Ishikawa (cell line): ENCODE results near the gene HOXC6.

ENCODE experiments used
- CEBPB ChIP-seq: IDR thresholded peaks from 2 replicates; pipeline ENCODE4 v1.6.1; 2012
- CREB1 ChIP-seq: IDR thresholded peaks from 2 replicates; pipeline ENCODE4 v1.6.1; 2012; ENCODE audit warnings: low read depth
- EGR1 ChIP-seq: IDR thresholded peaks from 2 replicates; pipeline ENCODE4 v1.6.1; 2012
- EP300 ChIP-seq: IDR thresholded peaks from 2 replicates; pipeline ENCODE4 v1.6.1; 2012; ENCODE audit warnings: borderline replicate concordance
- FOXM1 ChIP-seq: IDR thresholded peaks from 2 replicates; pipeline ENCODE4 v1.6.1; 2012; ENCODE audit warnings: low read depth, borderline replicate concordance
- NFIC ChIP-seq: IDR thresholded peaks from 2 replicates; pipeline ENCODE4 v1.6.1; 2012
- RAD21 ChIP-seq: IDR thresholded peaks from 2 replicates; pipeline ENCODE4 v1.6.1; 2012; ENCODE audit warnings: low read depth
- TAF1 ChIP-seq: IDR thresholded peaks from 2 replicates; pipeline ENCODE4 v1.6.1; 2012; ENCODE audit warnings: low read depth, mild to moderate bottlenecking
- TCF12 ChIP-seq: IDR thresholded peaks from 2 replicates; pipeline ENCODE4 v1.6.1; 2012; ENCODE audit warnings: low read depth
- TEAD4 ChIP-seq: IDR thresholded peaks from 2 replicates; pipeline ENCODE4 v1.6.1; 2012
- USF1 ChIP-seq: IDR thresholded peaks from 2 replicates; pipeline ENCODE4 v1.6.1; 2012
- YY1 ChIP-seq: IDR thresholded peaks from 2 replicates; pipeline ENCODE4 v1.6.1; 2012; ENCODE audit warnings: low read depth
- ZBTB7A ChIP-seq: IDR thresholded peaks from 2 replicates; pipeline ENCODE4 v1.6.1; 2012; ENCODE audit warnings: low read depth
- TF ChIP-seq, protein P1 (sequence below): IDR thresholded peaks from 2 replicates; pipeline ENCODE4 v1.6.1; 2012; ENCODE audit warnings: low read depth, mild to moderate bottlenecking
- TF ChIP-seq, protein P2 (sequence below): IDR thresholded peaks from 2 replicates; pipeline ENCODE4 v1.6.1; 2012

HOXC6 gene

DNA sequence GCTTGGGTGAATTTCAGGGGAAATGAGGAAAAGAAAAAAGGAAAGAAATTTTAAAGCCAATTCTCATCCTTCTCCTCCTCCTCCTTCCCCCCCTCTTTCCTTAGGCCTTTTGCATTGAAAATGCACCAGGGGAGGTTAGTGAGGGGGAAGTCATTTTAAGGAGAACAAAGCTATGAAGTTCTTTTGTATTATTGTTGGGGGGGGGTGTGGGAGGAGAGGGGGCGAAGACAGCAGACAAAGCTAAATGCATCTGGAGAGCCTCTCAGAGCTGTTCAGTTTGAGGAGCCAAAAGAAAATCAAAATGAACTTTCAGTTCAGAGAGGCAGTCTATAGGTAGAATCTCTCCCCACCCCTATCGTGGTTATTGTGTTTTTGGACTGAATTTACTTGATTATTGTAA is 27.3 kb downstream of the HOXC6 start:
- TF ChIP-seq, protein P1, sequence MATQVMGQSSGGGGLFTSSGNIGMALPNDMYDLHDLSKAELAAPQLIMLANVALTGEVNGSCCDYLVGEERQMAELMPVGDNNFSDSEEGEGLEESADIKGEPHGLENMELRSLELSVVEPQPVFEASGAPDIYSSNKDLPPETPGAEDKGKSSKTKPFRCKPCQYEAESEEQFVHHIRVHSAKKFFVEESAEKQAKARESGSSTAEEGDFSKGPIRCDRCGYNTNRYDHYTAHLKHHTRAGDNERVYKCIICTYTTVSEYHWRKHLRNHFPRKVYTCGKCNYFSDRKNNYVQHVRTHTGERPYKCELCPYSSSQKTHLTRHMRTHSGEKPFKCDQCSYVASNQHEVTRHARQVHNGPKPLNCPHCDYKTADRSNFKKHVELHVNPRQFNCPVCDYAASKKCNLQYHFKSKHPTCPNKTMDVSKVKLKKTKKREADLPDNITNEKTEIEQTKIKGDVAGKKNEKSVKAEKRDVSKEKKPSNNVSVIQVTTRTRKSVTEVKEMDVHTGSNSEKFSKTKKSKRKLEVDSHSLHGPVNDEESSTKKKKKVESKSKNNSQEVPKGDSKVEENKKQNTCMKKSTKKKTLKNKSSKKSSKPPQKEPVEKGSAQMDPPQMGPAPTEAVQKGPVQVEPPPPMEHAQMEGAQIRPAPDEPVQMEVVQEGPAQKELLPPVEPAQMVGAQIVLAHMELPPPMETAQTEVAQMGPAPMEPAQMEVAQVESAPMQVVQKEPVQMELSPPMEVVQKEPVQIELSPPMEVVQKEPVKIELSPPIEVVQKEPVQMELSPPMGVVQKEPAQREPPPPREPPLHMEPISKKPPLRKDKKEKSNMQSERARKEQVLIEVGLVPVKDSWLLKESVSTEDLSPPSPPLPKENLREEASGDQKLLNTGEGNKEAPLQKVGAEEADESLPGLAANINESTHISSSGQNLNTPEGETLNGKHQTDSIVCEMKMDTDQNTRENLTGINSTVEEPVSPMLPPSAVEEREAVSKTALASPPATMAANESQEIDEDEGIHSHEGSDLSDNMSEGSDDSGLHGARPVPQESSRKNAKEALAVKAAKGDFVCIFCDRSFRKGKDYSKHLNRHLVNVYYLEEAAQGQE: no peak
- TF ChIP-seq TEAD4 (no peak), YY1 (no peak), TCF12 (no peak), RAD21 (no peak), FOXM1 (no peak), CREB1 (no peak), CEBPB (no peak), EP300 (no peak), NFIC (no peak), TAF1 (no peak), USF1 (no peak), ZBTB7A (no peak), EGR1 (no peak)
- TF ChIP-seq, protein P2, sequence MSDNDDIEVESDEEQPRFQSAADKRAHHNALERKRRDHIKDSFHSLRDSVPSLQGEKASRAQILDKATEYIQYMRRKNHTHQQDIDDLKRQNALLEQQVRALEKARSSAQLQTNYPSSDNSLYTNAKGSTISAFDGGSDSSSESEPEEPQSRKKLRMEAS: no peak

GRCh38 chr12:54056110-54056509 is 27.9 kb downstream of the HOXC6 start:
- TF ChIP-seq TAF1: no peak
- TF ChIP-seq, protein P1: no peak
- no peak for TF ChIP-seq USF1
- no peak for TF ChIP-seq ZBTB7A
- no peak for TF ChIP-seq YY1
- no peak for TF ChIP-seq CREB1
- TF ChIP-seq TCF12: no peak
- no peak for TF ChIP-seq EP300
- TF ChIP-seq EGR1: no peak
- no peak for TF ChIP-seq NFIC
- TF ChIP-seq, protein P2: no peak
- no peak for TF ChIP-seq TEAD4
- no peak for TF ChIP-seq RAD21
- TF ChIP-seq FOXM1: no peak
- no peak for TF ChIP-seq CEBPB

GRCh38 chr12:54058128-54058768 is 30.0 kb downstream of the HOXC6 start:
- TF ChIP-seq EP300 (no peak), USF1 (no peak), TCF12 (no peak), TAF1 (no peak), CREB1 (no peak), YY1 (no peak), FOXM1 (no peak), CEBPB (no peak), EGR1 (no peak), NFIC (no peak), RAD21 (no peak), TEAD4 (no peak), ZBTB7A (no peak)
- TF ChIP-seq, protein P1: no peak
- TF ChIP-seq, protein P2: no peak

DNA sequence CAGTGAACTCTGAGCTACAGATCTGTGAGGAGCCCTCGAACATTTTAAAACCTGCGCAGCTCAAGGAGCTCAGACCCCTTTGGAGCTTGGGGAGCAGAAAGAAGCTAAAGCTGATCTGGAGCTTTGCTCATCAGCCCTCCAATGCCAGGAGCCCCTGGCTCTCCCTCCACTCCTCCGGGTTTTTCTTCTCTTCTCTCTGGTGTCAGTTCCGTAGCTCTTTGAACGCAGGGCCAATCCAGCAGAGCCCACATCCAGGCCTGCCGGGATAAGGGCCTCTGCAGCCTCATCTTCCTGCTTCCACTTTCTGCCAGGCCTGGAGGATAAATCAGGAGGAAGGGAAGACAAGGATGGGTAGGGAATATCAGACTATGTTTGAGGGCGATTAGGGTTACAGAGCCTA is 31.4 kb downstream of the HOXC6 start:
- TF ChIP-seq EP300 (no peak), USF1 (no peak), TAF1 (no peak), TEAD4 (no peak), EGR1 (no peak), YY1 (no peak), CREB1 (no peak), ZBTB7A (no peak), CEBPB (no peak), TCF12 (no peak), NFIC (no peak), RAD21 (no peak), FOXM1 (no peak)
- TF ChIP-seq, protein P1: no peak
- TF ChIP-seq, protein P2: no peak
